ENCODE measurements around the gene IYD.
A peak's percentile ranks its signal among the peaks of the same experiment; 100 is the strongest.

IYD gene

GRCh38 chr6:150368762-150369161 is at the start of gene IYD:
Gene IYD, plus strand, starts transcription at chr6:150369012. Its CDS starts 20 bp downstream, at chr6:150369032.
- peaks cover 24% of the 10 kb centered on the region for H3K4me1 Mint-ChIP-seq
- H3K27ac Mint-ChIP-seq: peak within 1 kb of the TSS in 2 of 3 experiments; percentile 68 to 77
- no peak within 1 kb of the TSS for H3K4me3 Mint-ChIP-seq
- no peak for TF ChIP-seq CTCF (IDR thresholded peaks at IDR 0.05; ENCODE audit: unreplicated experiment in 3 of 3)
- no peaks in the 10 kb centered on the region for H3K36me3 Mint-ChIP-seq (ENCODE audit: low read depth)
- H3K9me3 Mint-ChIP-seq: no peaks in the 10 kb centered on the region
- H3K27me3 Mint-ChIP-seq (ENCODE audit: low read depth): peaks cover 8% of the 10 kb centered on the region

- peak overlapping the region in 1 of 3 experiments; percentile 46 for H3K27ac Mint-ChIP-seq
- peaks cover 26% of the 10 kb centered on the region for H3K4me1 Mint-ChIP-seq
- TF ChIP-seq CTCF (IDR thresholded peaks at IDR 0.05; ENCODE audit: unreplicated experiment in 3 of 3): no peak
- H3K36me3 Mint-ChIP-seq (ENCODE audit: low read depth): no peaks in the 10 kb centered on the region
- no peaks in the 10 kb centered on the region for H3K9me3 Mint-ChIP-seq
- H3K4me3 Mint-ChIP-seq: no peak overlapping the region
- H3K27me3 Mint-ChIP-seq (ENCODE audit: low read depth): peaks cover 23% of the 10 kb centered on the region
Measured at GRCh38 chr6:150319924-150320323, 48.9 kb upstream of the IYD start.

- H3K4me1 Mint-ChIP-seq: peaks cover 26% of the 10 kb centered on the region
- H3K27ac Mint-ChIP-seq: peak overlapping the region in 1 of 3 experiments; percentile 46
- no peak for TF ChIP-seq CTCF (IDR thresholded peaks at IDR 0.05; ENCODE audit: unreplicated experiment in 3 of 3)
- H3K27me3 Mint-ChIP-seq (ENCODE audit: low read depth): peaks cover 27% of the 10 kb centered on the region
- H3K4me3 Mint-ChIP-seq: no peak overlapping the region
- H3K36me3 Mint-ChIP-seq (ENCODE audit: low read depth): no peaks in the 10 kb centered on the region
- peaks cover 3% of the 10 kb centered on the region for H3K9me3 Mint-ChIP-seq
Measured at GRCh38 chr6:150320442-150320841, 48.4 kb upstream of the IYD start.

- peaks cover 3% of the 10 kb centered on the region for H3K9me3 Mint-ChIP-seq
- H3K4me1 Mint-ChIP-seq: peaks cover 20% of the 10 kb centered on the region
- H3K4me3 Mint-ChIP-seq: no peak overlapping the region
- no peak overlapping the region for H3K27ac Mint-ChIP-seq
- no peak for TF ChIP-seq CTCF (IDR thresholded peaks at IDR 0.05; ENCODE audit: unreplicated experiment in 3 of 3)
- H3K27me3 Mint-ChIP-seq (ENCODE audit: low read depth): peaks cover 19% of the 10 kb centered on the region
- H3K36me3 Mint-ChIP-seq (ENCODE audit: low read depth): peaks cover 4% of the 10 kb centered on the region
Measured at GRCh38 chr6:150322466-150322871, 46.3 kb upstream of the IYD start.

GRCh38 chr6:150323205-150323604 is 45.6 kb upstream of the IYD start:
- H3K9me3 Mint-ChIP-seq: peaks cover 3% of the 10 kb centered on the region
- H3K4me3 Mint-ChIP-seq: no peak overlapping the region
- peaks cover 4% of the 10 kb centered on the region for H3K36me3 Mint-ChIP-seq (ENCODE audit: low read depth)
- no peak for TF ChIP-seq CTCF (IDR thresholded peaks at IDR 0.05; ENCODE audit: unreplicated experiment in 3 of 3)
- H3K27ac Mint-ChIP-seq: no peak overlapping the region
- peaks cover 19% of the 10 kb centered on the region for H3K4me1 Mint-ChIP-seq
- peaks cover 19% of the 10 kb centered on the region for H3K27me3 Mint-ChIP-seq (ENCODE audit: low read depth)

- peaks cover 19% of the 10 kb centered on the region for H3K27me3 Mint-ChIP-seq (ENCODE audit: low read depth)
- TF ChIP-seq CTCF (IDR thresholded peaks at IDR 0.05; ENCODE audit: unreplicated experiment in 3 of 3): no peak
- no peak overlapping the region for H3K27ac Mint-ChIP-seq
Measured at GRCh38 chr6:150324044-150324443, 44.8 kb upstream of the IYD start.

More at GRCh38 chr6:150324044-150324443, 44.8 kb upstream of the IYD start:
- H3K36me3 Mint-ChIP-seq (ENCODE audit: low read depth): peaks cover 4% of the 10 kb centered on the region
- peaks cover 19% of the 10 kb centered on the region for H3K4me1 Mint-ChIP-seq
- H3K4me3 Mint-ChIP-seq: no peak overlapping the region
- H3K9me3 Mint-ChIP-seq: peaks cover 3% of the 10 kb centered on the region
